HEK293T (cell line): ENCODE measurements around the gene DCDC1.

Source experiments
- FOXA1 ChIP-seq: fragments of 450-650 bp; IDR thresholded peaks from 2 replicates; pipeline ENCODE4 v1.6.1; 2016; ENCODE audit warnings: mild to moderate bottlenecking
- FOXK2 ChIP-seq: fragments of 450-650 bp; IDR thresholded peaks from 2 replicates; pipeline ENCODE4 v1.6.1; 2016; ENCODE audit warnings: mild to moderate bottlenecking
- FOXM1 ChIP-seq: fragments of 450-650 bp; IDR thresholded peaks from 2 replicates; pipeline ENCODE4 v1.6.1; 2017; ENCODE audit warnings: mild to moderate bottlenecking, borderline replicate concordance
- HDGF ChIP-seq: fragments of 450-650 bp; IDR thresholded peaks from 2 replicates; pipeline ENCODE4 v1.6.1; 2017; ENCODE audit warnings: antibody characterized with exemption, borderline replicate concordance
- SP1 ChIP-seq: fragments of 450-650 bp; IDR thresholded peaks from 2 replicates; pipeline ENCODE4 v1.6.1; 2017
- SUZ12 ChIP-seq: fragments of 450-650 bp; IDR thresholded peaks from 2 replicates; pipeline ENCODE4 v1.6.1; 2016; ENCODE audit warnings: mild to moderate bottlenecking
- TARDBP ChIP-seq: fragments of 450-650 bp; IDR thresholded peaks from 2 replicates; pipeline ENCODE4 v1.6.1; 2016
- TF ChIP-seq, protein P1 (sequence below): fragments of 450-650 bp; IDR thresholded peaks from 2 replicates; pipeline ENCODE4 v1.6.1; 2016

DNA sequence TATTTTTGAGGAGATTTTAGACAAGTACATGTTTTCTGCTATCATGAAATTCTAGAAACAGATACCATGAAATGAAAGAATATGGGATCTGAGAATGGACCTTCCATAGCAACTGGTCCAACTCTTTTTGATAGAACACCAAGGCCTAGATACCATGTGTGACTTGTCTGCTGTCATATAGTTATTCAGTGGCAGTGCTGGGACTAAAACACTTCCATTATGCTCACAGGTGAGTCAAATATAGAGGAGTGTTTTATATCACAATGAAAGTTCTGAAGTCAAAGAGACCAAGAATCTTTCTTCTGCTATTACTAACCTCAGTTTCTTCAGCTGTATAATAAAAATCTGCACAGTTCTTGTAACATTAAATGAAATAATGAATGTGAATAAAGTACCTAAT is 276.9 kb downstream of the DCDC1 start:
- TF ChIP-seq, protein P1, sequence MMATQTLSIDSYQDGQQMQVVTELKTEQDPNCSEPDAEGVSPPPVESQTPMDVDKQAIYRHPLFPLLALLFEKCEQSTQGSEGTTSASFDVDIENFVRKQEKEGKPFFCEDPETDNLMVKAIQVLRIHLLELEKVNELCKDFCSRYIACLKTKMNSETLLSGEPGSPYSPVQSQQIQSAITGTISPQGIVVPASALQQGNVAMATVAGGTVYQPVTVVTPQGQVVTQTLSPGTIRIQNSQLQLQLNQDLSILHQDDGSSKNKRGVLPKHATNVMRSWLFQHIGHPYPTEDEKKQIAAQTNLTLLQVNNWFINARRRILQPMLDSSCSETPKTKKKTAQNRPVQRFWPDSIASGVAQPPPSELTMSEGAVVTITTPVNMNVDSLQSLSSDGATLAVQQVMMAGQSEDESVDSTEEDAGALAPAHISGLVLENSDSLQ: no peak
- TF ChIP-seq FOXA1 (no peak), FOXM1 (no peak), TARDBP (no peak), FOXK2 (no peak), SUZ12 (no peak), HDGF (no peak), SP1 (no peak)
